Heart right ventricle (tissue), 16 donors: ENCODE measurements around the gene NAA35. TPM values are rescaled to one million over a fixed set of nuclear protein-coding genes. Genes with fewer than 3 reads are reported as not detected.

Source experiments
- ATAC-seq, 8 donors: fragments of 200-7000 bp; cut with Tn5 transposase; one replicate each; pipeline ENCODE4 v1.9.1; 2020; ENCODE audit warnings: mild to moderate bottlenecking in 8 of 8, moderate library complexity in 8 of 8, moderate number of reproducible peaks in 1 of 8
- DNase-seq, 2 donors: peaks; one replicate each; pipeline ENCODE4 v3.0.0-alpha.2; 2020
- H3K27ac ChIP-seq, 10 donors: fragments of 200-600 bp; sonication (generic) in 2 of 10; one replicate each; pipeline versions ENCODE4 v1.5.0 to v1.8.0; 2020 to 2022; ENCODE audit warnings: mild to moderate bottlenecking in 3 of 10
- H3K27me3 ChIP-seq, 7 donors: fragments of 200-600 bp; one replicate each; pipeline ENCODE4 v1.8.0; 2021 to 2022; ENCODE audit warnings: mild to moderate bottlenecking in 2 of 7
- H3K36me3 ChIP-seq, 9 donors: fragments of 200-600 bp; sonication (generic) in 1 of 9; one replicate each; pipeline versions ENCODE4 v1.5.0 to v1.8.0; 2020 to 2022; ENCODE audit warnings: mild to moderate bottlenecking in 2 of 9
- H3K4me1 ChIP-seq, 9 donors: fragments of 200-600 bp; sonication (generic) in 1 of 9; one replicate each; pipeline versions ENCODE4 v1.5.0 to v1.8.0; 2020 to 2022; ENCODE audit warnings: mild to moderate bottlenecking in 4 of 9
- H3K4me3 ChIP-seq, 10 donors: fragments of 200-600 bp; sonication (generic) in 2 of 10; one replicate each; pipeline versions ENCODE4 v1.5.0 to v1.8.0; 2020 to 2022; ENCODE audit warnings: mild to moderate bottlenecking in 7 of 10, moderate library complexity in 2 of 10
- H3K9me3 ChIP-seq, 11 donors: fragments of 200-600 bp in 10 of 11; sonication (generic) in 2 of 11; one replicate each; pipeline versions ENCODE4 v1.5.0 to v1.8.0; 2013 to 2022; ENCODE audit warnings: mild to moderate bottlenecking in 2 of 11, control low read depth in 1 of 11, moderate library complexity in 1 of 11
- WGBS, 2 donors: extraction: QIAGEN DNeasy Blood & Tissue Kit; methylation state at CpG; one replicate each; pipeline ENCODE4 v1.1.7; 2013; ENCODE audit warnings: inconsistent platforms in 1 of 2; 5-methylcytosine and 5-hydroxymethylcytosine counted together
- intact Hi-C, 10 donors: fragments of 100-400 bp; cut with DNase I; formaldehyde crosslinking; loops; one replicate each; pipeline versions ENCODE4 v1.11.1 to v1.14.2; 2022
- polyA plus RNA-seq, 2 donors: library from polyadenylated mRNA; stranded (reverse); fragments of 200-250 nt; gene quantifications; one replicate each; pipeline ENCODE4 v1.2.3, GENCODE V29; 2013
- total RNA-seq, 10 donors: library from RNA; stranded (reverse); fragmentation: NEBNext Ultra II Directional in 3 of 10; extraction: Animal tissue kit (Norgen Biotek cat#: 25700) in 3 of 10; gene quantifications; one replicate each; pipeline versions ENCODE4 v1.2.1 to v1.2.4, GENCODE V29; 2021 to 2023
- TF ChIP-seq, protein P1 (sequence below), 9 donors: fragments of 200-600 bp; sonication (generic) in 2 of 9; IDR thresholded peaks; one replicate each; pipeline versions ENCODE4 v1.5.0 to v1.8.0; 2021 to 2022; ENCODE audit warnings: antibody characterized with exemption in 9 of 9, mild to moderate bottlenecking in 5 of 9, moderate library complexity in 1 of 9
- donor health status: Arrhythmogenic right ventricular cardiomyopathy.
- donor health status: ischemic (EF 13 %, LVEDD 7.1; RV severe dilation, severe dysfunction).
- donor health status: healthy with polysubstance abuse.
- donor health status: DM: no; HTN: yes; CAD: no.
- donor health status: DM: no; HTN: no; CAD: no.
- donor health status: ischemic (EF 25% LVEDD 6.9; RV normal size, moderate dysfunction).
- donor health status: ischemic (EF 25% LVEDD 5.7; RV mildly dilated, moderate dysfunction).
- donor health status: healthy.
- donor health status: DM: yes; HTN: yes; CAD: no.
- donor health status: Ischemic cardiomyopathy.
- donor health status: ischemic (EF 35%, LVEDD 5.7; RV mildly dilated, moderate dysfunction).
- donor health status: nonischemic (EF 11% LVEDD 7.7; RV severe dilation, severe dysfunction).
- donor health status: DM: yes; HTN: yes; CAD: no.
- donor health status: PGD.
- donor health status: ischemic (EF 29% LVEDD 5.4; RV normal size, mild dysfunction).
- donor health status: nonischemic (EF 23%, LVEDD 6.1; RV moderate dilation, normal function).

NAA35 gene
- total and polyA plus RNA-seq, 12 donors, result 3.8 to 21.2 (median 17.7) TPM

DNA sequence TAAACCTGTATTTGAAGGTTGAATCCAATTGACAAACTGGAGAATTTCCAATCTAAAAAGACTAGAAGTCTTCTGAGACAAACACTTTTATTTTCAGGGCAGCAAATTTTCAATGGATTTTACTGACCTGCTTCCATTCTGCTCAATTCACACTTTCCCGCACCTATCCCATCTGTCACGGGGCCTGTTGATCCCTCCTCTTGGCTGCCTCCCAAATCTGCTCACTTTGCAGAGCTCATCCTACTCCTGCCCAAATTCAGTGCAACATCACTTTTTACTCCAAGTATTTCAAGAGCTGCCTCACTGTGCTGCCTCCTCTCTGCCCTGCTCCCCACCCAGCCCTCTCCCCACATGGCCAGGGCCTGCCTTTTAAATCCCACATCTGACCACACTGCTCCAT is 123.3 kb downstream of the NAA35 start:
- Histone ChIP-seq H3K27ac (no peak overlapping the region), H3K27me3 (no peaks in the 10 kb centered on the region), H3K36me3 (no peaks in the 10 kb centered on the region), H3K4me1 (no peaks in the 10 kb centered on the region), H3K4me3 (no peak overlapping the region), H3K9me3 (no peaks in the 10 kb centered on the region)
- intact Hi-C loops, result no loop called here
- ATAC-seq (no peak), DNase-seq (no peak)
- WGBS, 2 donors, result 90 to 96% methylated on average over 2 of the region's 2 CpGs
- TF ChIP-seq, protein P1, sequence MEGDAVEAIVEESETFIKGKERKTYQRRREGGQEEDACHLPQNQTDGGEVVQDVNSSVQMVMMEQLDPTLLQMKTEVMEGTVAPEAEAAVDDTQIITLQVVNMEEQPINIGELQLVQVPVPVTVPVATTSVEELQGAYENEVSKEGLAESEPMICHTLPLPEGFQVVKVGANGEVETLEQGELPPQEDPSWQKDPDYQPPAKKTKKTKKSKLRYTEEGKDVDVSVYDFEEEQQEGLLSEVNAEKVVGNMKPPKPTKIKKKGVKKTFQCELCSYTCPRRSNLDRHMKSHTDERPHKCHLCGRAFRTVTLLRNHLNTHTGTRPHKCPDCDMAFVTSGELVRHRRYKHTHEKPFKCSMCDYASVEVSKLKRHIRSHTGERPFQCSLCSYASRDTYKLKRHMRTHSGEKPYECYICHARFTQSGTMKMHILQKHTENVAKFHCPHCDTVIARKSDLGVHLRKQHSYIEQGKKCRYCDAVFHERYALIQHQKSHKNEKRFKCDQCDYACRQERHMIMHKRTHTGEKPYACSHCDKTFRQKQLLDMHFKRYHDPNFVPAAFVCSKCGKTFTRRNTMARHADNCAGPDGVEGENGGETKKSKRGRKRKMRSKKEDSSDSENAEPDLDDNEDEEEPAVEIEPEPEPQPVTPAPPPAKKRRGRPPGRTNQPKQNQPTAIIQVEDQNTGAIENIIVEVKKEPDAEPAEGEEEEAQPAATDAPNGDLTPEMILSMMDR (IDR thresholded peaks at IDR 0.05), result no peak

DNA sequence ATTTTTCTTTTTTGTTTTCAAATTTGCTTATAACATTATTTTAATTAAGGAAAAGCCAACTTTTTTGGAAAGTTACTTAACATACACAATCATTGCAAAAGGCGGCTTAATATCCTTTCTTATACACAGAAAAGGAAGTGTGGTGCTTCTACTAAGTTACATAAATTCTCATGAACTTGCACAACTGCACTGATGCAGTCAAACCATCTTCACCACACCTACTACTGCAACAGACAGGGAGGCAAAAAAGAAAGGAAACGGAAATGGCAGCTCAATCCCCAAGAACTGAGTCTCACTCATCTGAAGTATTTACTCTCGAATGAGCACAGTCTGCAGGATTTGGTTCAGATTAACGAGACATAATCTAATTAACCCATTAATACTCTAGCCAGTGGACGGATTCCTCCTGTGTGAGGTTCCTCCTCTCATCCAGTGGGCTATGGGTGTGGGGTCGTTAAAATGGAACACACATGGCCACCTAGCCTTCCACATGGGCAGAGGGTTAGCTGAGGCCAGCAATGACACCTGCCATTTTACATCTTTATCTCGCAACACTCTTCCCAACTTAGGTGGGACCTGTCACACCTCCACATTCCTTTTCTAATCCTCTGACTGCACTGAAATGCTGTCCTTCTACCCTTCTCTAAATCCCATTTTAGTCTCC is 128.4 kb downstream of the NAA35 start:
- ATAC-seq (no peak), DNase-seq (no peak)
- TF ChIP-seq, protein P1 (IDR thresholded peaks at IDR 0.05), result no peak
- Histone ChIP-seq H3K4me1 (no peaks in the 10 kb centered on the region), H3K27ac (no peak overlapping the region), H3K9me3 (no peaks in the 10 kb centered on the region), H3K36me3 (no peaks in the 10 kb centered on the region), H3K4me3 (no peak overlapping the region), H3K27me3 (no peaks in the 10 kb centered on the region)
- WGBS, 2 donors, result 79 to 82% methylated on average over 7 of the region's 7 CpGs
- intact Hi-C loops, result no loop called here

Other genes starting within 250 kb of the NAA35 start
- gene AGTPBP1, start 199.2 kb upstream of the NAA35 start, total RNA-seq, result 10 to 100 TPM; 43.6 to 87.1 (median 56.4) TPM
- 10 to 100 TPM in 1 of 2 donors, 1 to 10 TPM in 1; 9.7 to 11.6 TPM for gene AGTPBP1, start 199.2 kb upstream of the NAA35 start, polyA plus RNA-seq
- 10 to 100 TPM in 1 of 10 donors, 1 to 10 TPM in 9; 2.3 to 15.0 (median 4.1) TPM for gene GOLM1, start 158.4 kb downstream of the NAA35 start, total RNA-seq
- 1 to 10 TPM; 3.5 to 6.5 TPM for gene GOLM1, start 158.4 kb downstream of the NAA35 start, polyA plus RNA-seq